ENCODE data around the gene FAU. TPM values are rescaled to one million over a fixed set of nuclear protein-coding genes. Genes with fewer than 3 reads are reported as not detected.
"Not testable (repeated sequence)": the region's sequence is repeated elsewhere in the genome, so short reads cannot be mapped to it uniquely, and the experiment has no call there.

The FAU gene
- total and polyA plus RNA-seq, 4 donors, result 674 to 1,172 (median 921) TPM

- Histone ChIP-seq H3K4me1 (ENCODE audit: control insufficient read depth in 1 of 2, insufficient read depth in 2 of 2, low read length in 2 of 2) (no peaks in the 10 kb centered on the region), H3K27ac (ENCODE audit: low read depth in 1 of 2, low read length in 2 of 2) (no peak overlapping the region), H3K9me3 (ENCODE audit: control insufficient read depth, low read length) (no peaks in the 10 kb centered on the region), H3K27me3 (ENCODE audit: control insufficient read depth in 1 of 2, insufficient read depth in 2 of 2, low read length in 1 of 2) (no peaks in the 10 kb centered on the region), H3K36me3 (ENCODE audit: control insufficient read depth in 1 of 2, insufficient read depth in 2 of 2, low read length in 1 of 2) (no peaks in the 10 kb centered on the region), H3K4me3 (ENCODE audit: low read length in 2 of 2) (no peak overlapping the region)
- no peak for DNase-seq
- WGBS, 2 donors, result 76 to 77% methylated on average over 5 of the region's 5 CpGs
- no peak for ATAC-seq (ENCODE audit: low FRiP score)
- intact Hi-C loops (cut with DNase I), result no loop called here
These were observed 37.1 kb upstream of the FAU start for GRCh38 chr11:65159012-65159411.

- intact Hi-C loops (cut with DNase I), result no loop called here
- Histone ChIP-seq H3K27ac (ENCODE audit: low read depth in 1 of 2, low read length in 2 of 2) (no peak overlapping the region), H3K36me3 (ENCODE audit: control insufficient read depth in 1 of 2, insufficient read depth in 2 of 2, low read length in 1 of 2) (no peaks in the 10 kb centered on the region), H3K4me3 (ENCODE audit: low read length in 2 of 2) (no peak overlapping the region), H3K4me1 (ENCODE audit: control insufficient read depth in 1 of 2, insufficient read depth in 2 of 2, low read length in 2 of 2) (no peaks in the 10 kb centered on the region), H3K9me3 (ENCODE audit: control insufficient read depth, low read length) (no peaks in the 10 kb centered on the region), H3K27me3 (ENCODE audit: control insufficient read depth in 1 of 2, insufficient read depth in 2 of 2, low read length in 1 of 2) (no peaks in the 10 kb centered on the region)
- DNase-seq (no peak), ATAC-seq (ENCODE audit: low FRiP score) (no peak)
- 80 to 83% methylated on average over 3 of the region's 3 CpGs for WGBS, 2 donors
These were observed 35.4 kb upstream of the FAU start for GRCh38 chr11:65157336-65157735.

GRCh38 chr11:65156926-65157325 is 35.0 kb upstream of the FAU start:
- 90 to 96% methylated on average over 3 of the region's 3 CpGs for WGBS, 2 donors
- Histone ChIP-seq H3K4me3 (ENCODE audit: low read length in 2 of 2) (no peak overlapping the region), H3K27ac (ENCODE audit: low read depth in 1 of 2, low read length in 2 of 2) (no peak overlapping the region), H3K36me3 (ENCODE audit: control insufficient read depth in 1 of 2, insufficient read depth in 2 of 2, low read length in 1 of 2) (no peaks in the 10 kb centered on the region), H3K27me3 (ENCODE audit: control insufficient read depth in 1 of 2, insufficient read depth in 2 of 2, low read length in 1 of 2) (no peaks in the 10 kb centered on the region), H3K9me3 (ENCODE audit: control insufficient read depth, low read length) (no peaks in the 10 kb centered on the region), H3K4me1 (ENCODE audit: control insufficient read depth in 1 of 2, insufficient read depth in 2 of 2, low read length in 2 of 2) (no peaks in the 10 kb centered on the region)
- intact Hi-C loops (cut with DNase I), result no loop called here
- ATAC-seq (ENCODE audit: low FRiP score) (no peak), DNase-seq (no peak)

GRCh38 chr11:65156256-65156655 is 34.3 kb upstream of the FAU start:
- DNase-seq (no peak), ATAC-seq (ENCODE audit: low FRiP score) (no peak)
- no peak overlapping the region for H3K4me3 ChIP-seq (ENCODE audit: low read length in 2 of 2)
- H3K9me3 ChIP-seq (ENCODE audit: control insufficient read depth, low read length), result no peaks in the 10 kb centered on the region
- no peak overlapping the region for H3K27ac ChIP-seq (ENCODE audit: low read depth in 1 of 2, low read length in 2 of 2)
- intact Hi-C loops (cut with DNase I), result no loop called here
- no peaks in the 10 kb centered on the region for H3K4me1 ChIP-seq (ENCODE audit: control insufficient read depth in 1 of 2, insufficient read depth in 2 of 2, low read length in 2 of 2)
- no peaks in the 10 kb centered on the region for H3K27me3 ChIP-seq (ENCODE audit: control insufficient read depth in 1 of 2, insufficient read depth in 2 of 2, low read length in 1 of 2)
- 94 to 96% methylated on average over 3 of the region's 3 CpGs for WGBS, 2 donors
- no peaks in the 10 kb centered on the region for H3K36me3 ChIP-seq (ENCODE audit: control insufficient read depth in 1 of 2, insufficient read depth in 2 of 2, low read length in 1 of 2)

GRCh38 chr11:65152122-65152521 is 30.2 kb upstream of the FAU start:
- intact Hi-C loops (cut with DNase I), result no loop called here
- no peaks in the 10 kb centered on the region for H3K27me3 ChIP-seq (ENCODE audit: control insufficient read depth in 1 of 2, insufficient read depth in 2 of 2, low read length in 1 of 2)
- no peak overlapping the region for H3K4me3 ChIP-seq (ENCODE audit: low read length in 2 of 2)
- DNase-seq, result no peak
- ATAC-seq (ENCODE audit: low FRiP score), result no peak
- no peaks in the 10 kb centered on the region for H3K4me1 ChIP-seq (ENCODE audit: control insufficient read depth in 1 of 2, insufficient read depth in 2 of 2, low read length in 2 of 2)
- no peak overlapping the region for H3K27ac ChIP-seq (ENCODE audit: low read depth in 1 of 2, low read length in 2 of 2)
- 77 to 94% methylated on average over 2 of the region's 2 CpGs for WGBS, 2 donors
- no peaks in the 10 kb centered on the region for H3K36me3 ChIP-seq (ENCODE audit: control insufficient read depth in 1 of 2, insufficient read depth in 2 of 2, low read length in 1 of 2)
- no peaks in the 10 kb centered on the region for H3K9me3 ChIP-seq (ENCODE audit: control insufficient read depth, low read length)

- Histone ChIP-seq H3K36me3 (ENCODE audit: control insufficient read depth in 1 of 2, insufficient read depth in 2 of 2, low read length in 1 of 2) (no peaks in the 10 kb centered on the region), H3K9me3 (ENCODE audit: control insufficient read depth, low read length) (no peaks in the 10 kb centered on the region), H3K4me3 (ENCODE audit: low read length in 2 of 2) (no peak overlapping the region), H3K27me3 (ENCODE audit: control insufficient read depth in 1 of 2, insufficient read depth in 2 of 2, low read length in 1 of 2) (no peaks in the 10 kb centered on the region), H3K27ac (ENCODE audit: low read depth in 1 of 2, low read length in 2 of 2) (no peak overlapping the region), H3K4me1 (ENCODE audit: control insufficient read depth in 1 of 2, insufficient read depth in 2 of 2, low read length in 2 of 2) (no peaks in the 10 kb centered on the region)
- ATAC-seq (ENCODE audit: low FRiP score), result no peak
- 82 to 88% methylated on average over 3 of the region's 3 CpGs for WGBS, 2 donors
- intact Hi-C loops (cut with DNase I), result no loop called here
- peak in 1 of 2 donors; percentile 6 for DNase-seq
These were observed 29.5 kb upstream of the FAU start for GRCh38 chr11:65151331-65151899.

GRCh38 chr11:65150509-65151299 is 28.8 kb upstream of the FAU start:
- Histone ChIP-seq H3K27ac (ENCODE audit: low read depth in 1 of 2, low read length in 2 of 2) (peak overlapping the region in 1 of 2 donors; percentile 0), H3K36me3 (ENCODE audit: control insufficient read depth in 1 of 2, insufficient read depth in 2 of 2, low read length in 1 of 2) (no peaks in the 10 kb centered on the region), H3K4me3 (ENCODE audit: low read length in 2 of 2) (no peak overlapping the region), H3K4me1 (ENCODE audit: control insufficient read depth in 1 of 2, insufficient read depth in 2 of 2, low read length in 2 of 2) (no peaks in the 10 kb centered on the region), H3K9me3 (ENCODE audit: control insufficient read depth, low read length) (no peaks in the 10 kb centered on the region), H3K27me3 (ENCODE audit: control insufficient read depth in 1 of 2, insufficient read depth in 2 of 2, low read length in 1 of 2) (no peaks in the 10 kb centered on the region)
- WGBS, 2 donors, result 3% methylated on average over 12 of the region's 12 CpGs
- ATAC-seq (ENCODE audit: low FRiP score), result peak; percentile 90
- intact Hi-C loops (cut with DNase I), result no loop called here
- peak; percentile 93 to 95 for DNase-seq

GRCh38 chr11:65150131-65150508 is 28.2 kb upstream of the FAU start:
- DNase-seq; H3K27ac ChIP-seq (ENCODE audit: low read depth in 1 of 2, low read length in 2 of 2); H3K4me3 ChIP-seq (ENCODE audit: low read length in 2 of 2); H3K36me3 ChIP-seq (ENCODE audit: control insufficient read depth in 1 of 2, insufficient read depth in 2 of 2, low read length in 1 of 2); H3K9me3 ChIP-seq (ENCODE audit: control insufficient read depth, low read length); H3K4me1 ChIP-seq (ENCODE audit: control insufficient read depth in 1 of 2, insufficient read depth in 2 of 2, low read length in 2 of 2); intact Hi-C loops (cut with DNase I); ATAC-seq (ENCODE audit: low FRiP score); H3K27me3 ChIP-seq (ENCODE audit: control insufficient read depth in 1 of 2, insufficient read depth in 2 of 2, low read length in 1 of 2): not testable (repeated sequence)
- 50 to 51% methylated on average over 10 of the region's 10 CpGs for WGBS, 2 donors

GRCh38 chr11:65148657-65149056 is 26.7 kb upstream of the FAU start:
- Histone ChIP-seq H3K36me3 (ENCODE audit: control insufficient read depth in 1 of 2, insufficient read depth in 2 of 2, low read length in 1 of 2) (no peaks in the 10 kb centered on the region), H3K27me3 (ENCODE audit: control insufficient read depth in 1 of 2, insufficient read depth in 2 of 2, low read length in 1 of 2) (no peaks in the 10 kb centered on the region), H3K9me3 (ENCODE audit: control insufficient read depth, low read length) (no peaks in the 10 kb centered on the region), H3K4me1 (ENCODE audit: control insufficient read depth in 1 of 2, insufficient read depth in 2 of 2, low read length in 2 of 2) (no peaks in the 10 kb centered on the region), H3K27ac (ENCODE audit: low read depth in 1 of 2, low read length in 2 of 2) (no peak overlapping the region), H3K4me3 (ENCODE audit: low read length in 2 of 2) (no peak overlapping the region)
- DNase-seq, result peak in 1 of 2 donors; percentile 35
- intact Hi-C loops (cut with DNase I), result no loop called here
- 82 to 90% methylated on average over 5 of the region's 5 CpGs for WGBS, 2 donors
- no peak for ATAC-seq (ENCODE audit: low FRiP score)
